ENCODE measurements around the gene IRF7. TPM values are rescaled to one million over a fixed set of nuclear protein-coding genes. Genes with fewer than 3 reads are reported as not detected.

IRF7 gene
- total RNA-seq, result 9.3 and 17.9 TPM in 2 replicates

DNA sequence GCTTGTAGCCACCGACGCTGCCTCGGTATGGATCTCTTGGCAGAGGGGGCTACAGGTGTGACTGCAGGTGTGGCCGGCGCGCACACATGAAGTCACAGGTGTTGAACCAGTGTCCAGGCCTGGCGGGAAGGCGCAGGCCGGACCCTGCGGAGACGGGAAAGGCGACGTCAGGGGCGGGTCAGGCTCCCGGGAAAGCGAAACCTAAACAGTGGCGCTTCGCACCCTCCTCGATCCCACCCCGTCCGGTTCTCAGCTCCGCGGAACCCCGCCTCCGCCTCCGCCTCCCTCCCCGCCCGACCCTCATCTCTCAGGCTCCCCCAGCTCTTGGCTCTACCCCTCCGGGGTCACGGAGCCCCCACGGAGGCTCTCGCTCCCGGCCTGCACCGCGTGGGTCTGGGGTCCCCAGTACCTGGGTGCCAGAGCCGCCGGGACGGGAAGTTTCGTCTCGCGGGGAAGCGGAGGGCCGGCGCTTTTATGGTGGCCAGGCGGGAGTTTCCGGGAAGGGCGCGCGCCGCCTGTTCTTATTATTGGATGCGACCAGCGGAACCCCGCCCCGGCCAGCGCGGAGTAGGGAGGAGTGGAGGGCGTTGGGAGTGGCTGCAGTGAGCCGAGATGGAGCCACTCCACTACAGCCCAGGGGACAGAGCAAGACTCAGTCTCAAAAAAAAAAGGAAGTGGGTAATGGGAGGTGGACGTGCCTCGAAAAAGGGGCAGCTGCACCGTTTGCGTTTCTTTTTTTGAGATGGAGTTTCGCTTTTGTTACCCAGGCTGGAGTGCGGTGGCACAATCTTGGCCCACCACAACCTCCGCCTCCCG lies at the start of gene IRF7:
TSS of gene IRF7 (minus strand) at position 447 of the 816 bp plus-strand sequence. CDS start 586 bp downstream, outside the sequence.

DNA sequence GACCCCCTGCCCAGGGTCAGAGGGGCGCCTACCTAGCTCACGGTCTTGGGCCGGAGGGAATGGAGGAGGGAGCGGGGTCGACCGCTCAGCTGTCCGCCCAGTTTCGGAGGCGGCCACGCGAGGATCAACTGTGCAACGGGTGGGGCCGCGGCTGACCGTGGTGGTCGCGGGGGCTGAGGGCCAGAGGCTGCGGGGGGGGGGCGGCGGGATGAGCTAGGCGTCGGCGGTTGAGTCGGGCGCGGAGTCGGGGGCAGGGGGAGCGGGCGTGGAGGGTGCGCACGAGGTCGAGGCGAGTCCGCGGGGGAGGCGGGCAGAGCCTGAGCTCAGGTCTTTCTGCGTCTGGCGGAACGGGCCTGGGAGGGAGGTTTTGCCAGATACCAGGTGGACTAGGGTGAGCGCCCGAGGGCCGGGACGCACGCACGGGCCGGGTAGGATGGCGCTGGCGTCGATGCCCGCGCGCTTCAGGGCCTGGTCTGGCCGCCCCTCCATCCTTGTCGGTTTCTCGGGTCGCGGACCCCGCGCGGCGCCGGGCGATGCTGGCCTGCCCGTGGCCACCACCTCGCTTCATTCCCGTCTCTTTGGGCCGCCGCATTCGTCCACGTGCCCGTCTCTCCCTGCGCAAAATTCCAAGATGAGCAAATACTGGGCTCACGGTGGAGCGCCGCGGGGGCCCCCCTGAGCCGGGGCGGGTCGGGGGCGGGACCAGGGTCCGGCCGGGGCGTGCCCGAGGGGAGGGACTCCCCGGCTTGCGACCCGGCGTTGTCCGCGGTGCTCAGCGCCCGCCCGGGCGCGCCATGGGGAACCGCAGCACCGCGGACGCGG lies 21.0 kb upstream of the IRF7 start, which contains the start of gene DRD4:
TSS of gene DRD4 (plus strand) at position 759 of the 822 bp plus-strand sequence. CDS start at position 795, 36 bp downstream.

DNA sequence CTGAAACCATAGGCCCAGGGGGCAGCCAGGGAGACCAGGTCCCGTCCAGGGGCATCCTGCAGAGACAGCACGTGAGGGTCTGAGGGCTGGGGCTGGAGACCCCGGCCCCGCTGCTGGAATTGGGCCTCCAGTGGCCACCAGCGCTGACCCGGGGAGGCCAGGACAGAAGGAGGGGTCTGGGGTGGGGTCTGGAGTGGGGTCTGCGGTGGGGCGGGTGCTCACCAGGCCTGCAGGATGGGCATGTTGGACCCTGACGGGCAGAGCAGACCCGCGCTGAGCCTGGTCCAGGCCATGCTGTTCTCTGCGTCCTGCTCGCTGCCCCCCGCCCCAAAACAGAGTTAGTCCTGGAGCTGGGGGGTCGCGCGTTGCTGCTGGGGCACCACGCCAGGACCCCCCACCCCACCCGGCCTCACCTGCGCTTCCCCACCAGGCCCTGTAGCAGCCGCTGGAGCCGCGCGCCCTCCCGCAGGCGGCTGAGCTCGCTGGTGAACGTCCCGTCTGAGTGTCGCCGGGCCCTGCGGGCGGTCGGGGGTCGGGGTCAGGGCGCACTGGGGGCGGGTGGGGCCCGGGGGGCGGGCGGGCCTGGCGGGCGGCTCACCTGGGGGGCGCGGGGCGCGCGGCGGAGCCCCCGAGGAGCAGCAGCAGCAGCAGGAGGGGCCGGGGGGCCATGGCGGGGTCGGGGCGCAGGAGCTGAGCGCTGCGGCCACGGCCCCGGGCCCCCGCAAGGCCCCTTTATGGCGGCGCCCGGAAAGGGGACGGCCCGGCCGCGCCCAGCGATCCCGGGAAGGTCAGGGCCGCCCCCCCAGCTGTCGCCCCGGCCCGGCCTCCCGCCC lies 10.9 kb upstream of the IRF7 start, which contains the start of gene SCT:
TSS of gene SCT (minus strand) at position 707 of the 833 bp plus-strand sequence. CDS start at position 669, 38 bp downstream.

DNA sequence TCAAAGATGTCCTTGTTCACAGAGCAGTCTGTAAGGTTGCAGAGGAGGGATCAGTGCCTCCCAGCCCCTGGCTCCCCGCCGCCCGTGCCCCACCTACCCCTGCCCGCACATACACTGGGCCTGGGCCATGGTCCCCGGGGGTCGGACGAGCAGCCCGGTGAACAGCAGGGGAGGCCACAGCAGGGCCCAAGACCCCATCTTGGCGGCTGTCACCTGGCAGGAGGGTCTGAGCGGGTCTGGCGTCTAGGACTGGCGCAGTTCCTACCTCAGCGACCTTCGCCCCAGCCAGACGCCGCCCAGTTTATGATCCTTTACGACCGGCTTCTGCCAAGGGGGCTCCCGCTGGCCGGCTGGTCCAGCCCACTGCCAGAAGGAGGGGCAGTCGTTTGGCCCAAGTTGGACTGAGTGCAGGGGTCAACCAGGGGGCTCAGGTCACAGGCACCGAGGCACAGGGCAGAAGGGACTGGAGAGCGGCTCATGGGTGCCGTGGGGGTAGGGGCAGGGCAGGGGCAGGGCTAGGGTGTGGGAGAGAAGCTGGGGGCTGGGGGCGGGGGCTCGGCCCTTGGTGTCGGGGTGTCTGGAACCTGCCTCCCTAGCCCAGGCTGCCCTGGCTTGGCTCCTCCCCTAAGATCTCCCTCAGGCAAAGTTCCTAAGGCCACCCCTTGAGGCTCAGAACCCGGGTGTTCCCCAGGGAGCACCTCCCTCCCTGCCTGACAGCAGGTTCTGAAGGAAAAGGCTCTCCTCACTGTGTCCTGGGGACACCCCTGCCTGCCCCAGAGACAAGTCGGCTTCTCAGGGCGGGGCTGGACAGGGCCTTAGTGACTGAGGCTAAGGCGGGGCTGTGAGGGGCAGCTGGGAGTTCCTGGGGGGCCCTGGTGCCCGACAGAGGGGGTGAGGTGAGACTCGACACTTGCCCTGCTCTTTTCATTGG lies 9.2 kb upstream of the IRF7 start, which contains the start of gene CDHR5:
TSS of gene CDHR5 (minus strand) at position 251 of the 931 bp plus-strand sequence. CDS start at position 198, 53 bp downstream.

DNA sequence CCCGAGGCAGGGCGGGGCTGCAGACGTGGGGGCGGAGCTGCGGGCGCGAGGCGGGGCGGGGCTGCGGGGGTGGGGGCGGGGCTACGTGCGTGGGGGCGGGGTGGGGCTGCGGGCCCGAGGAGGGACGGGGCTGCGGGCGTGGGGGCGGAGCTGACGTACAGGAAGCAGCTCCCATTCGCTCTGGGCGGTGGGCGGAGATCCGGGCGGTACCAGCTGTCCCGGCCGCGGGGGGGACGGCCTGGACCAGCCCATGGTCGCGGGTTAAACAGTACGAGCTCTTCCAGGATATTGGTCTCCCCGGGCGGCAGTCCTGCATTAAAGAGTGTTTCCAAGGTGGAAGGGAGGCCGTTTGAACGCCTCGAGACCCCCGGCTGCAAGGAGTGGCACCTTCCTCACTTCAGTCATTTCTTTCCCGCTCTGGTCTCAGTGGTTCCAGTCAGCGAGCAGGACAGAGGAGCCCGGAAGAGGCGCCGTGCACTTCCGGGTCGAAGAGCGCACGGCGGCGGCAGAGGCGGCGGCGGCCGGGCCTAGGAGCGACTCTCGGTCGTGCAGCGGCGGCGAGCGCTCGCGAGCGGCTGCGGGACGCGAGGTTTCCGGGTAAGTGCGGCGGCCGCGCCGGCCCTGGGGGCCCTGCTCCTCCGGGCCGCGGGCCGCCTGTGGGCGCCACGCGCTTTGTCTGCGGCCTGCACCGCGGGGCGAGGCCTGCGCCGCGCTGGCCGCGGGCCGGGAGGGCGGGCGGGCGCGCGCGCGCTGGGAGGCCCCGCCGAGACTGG lies 39.6 kb downstream of the IRF7 start, which contains the start of gene PHRF1:
TSS of gene PHRF1 (plus strand) at position 475 of the 773 bp plus-strand sequence. CDS start 5,043 bp downstream, outside the sequence.

Small RNA genes within 50 kb of the gene (small RNA-seq; reads per million reads assigned to genes)
- gene MIR210 (ENCODE audit: low replicate concordance), result 9.8 reads per million, percentile 94 among the genes with 10 or more reads in this experiment

Other genes starting within 250 kb of the IRF7 start
- 1.1 TPM in 2 replicates for gene B4GALNT4, start 246.5 kb downstream of the IRF7 start, total RNA-seq
- gene PKP3, start 221.7 kb downstream of the IRF7 start, total RNA-seq, result 0.66 and 1.3 TPM in 2 replicates
- 18.2 and 21.9 TPM in 2 replicates for gene SIGIRR, start 201.0 kb downstream of the IRF7 start, total RNA-seq
- gene ANO9, start 173.9 kb downstream of the IRF7 start, total RNA-seq, result not detected in 2 replicates
- 58.3 and 80.3 TPM in 2 replicates for gene PTDSS2, start 165.7 kb downstream of the IRF7 start, total RNA-seq
- gene RNH1, start 108.7 kb downstream of the IRF7 start, total RNA-seq, result 317 and 486 TPM in 2 replicates
- 44.6 and 46.1 TPM in 2 replicates for gene HRAS, start 80.4 kb downstream of the IRF7 start, total RNA-seq
- 1.6 and 2.8 TPM in 2 replicates for gene LRRC56, start 78.4 kb downstream of the IRF7 start, total RNA-seq
- gene LMNTD2, start 55.2 kb downstream of the IRF7 start, total RNA-seq, result 0.29 and 1.8 TPM in 2 replicates
- 9.7 and 19.3 TPM in 2 replicates for gene RASSF7, start 55.0 kb downstream of the IRF7 start, total RNA-seq
- 33.5 and 39.8 TPM in 2 replicates for gene PHRF1, start 39.5 kb downstream of the IRF7 start, total RNA-seq
- gene CDHR5, start 9.0 kb upstream of the IRF7 start, total RNA-seq, result not detected in 2 replicates
- not detected in 2 replicates for gene SCT, start 11.2 kb upstream of the IRF7 start, total RNA-seq
- gene DRD4, start 21.3 kb upstream of the IRF7 start, total RNA-seq, result 0.22 TPM in 1 of 2 replicates, not detected in the other
- 29.1 and 39.2 TPM in 2 replicates for gene DEAF1, start 79.3 kb upstream of the IRF7 start, total RNA-seq
- 7.0 and 14.6 TPM in 2 replicates for gene TMEM80, start 79.9 kb upstream of the IRF7 start, total RNA-seq
- gene EPS8L2, start 90.3 kb upstream of the IRF7 start, total RNA-seq, result 51.4 and 51.7 TPM in 2 replicates
- 213 and 250 TPM in 2 replicates for gene TALDO1, start 131.5 kb upstream of the IRF7 start, total RNA-seq
- 39.9 and 53.8 TPM in 2 replicates for gene GATD1, start 161.5 kb upstream of the IRF7 start, total RNA-seq
- 0.22 and 1.4 TPM in 2 replicates for gene CEND1, start 174.1 kb upstream of the IRF7 start, total RNA-seq
- 11.2 and 23.0 TPM in 2 replicates for gene SLC25A22, start 182.3 kb upstream of the IRF7 start, total RNA-seq
- 8.1 and 8.6 TPM in 2 replicates for gene PIDD1, start 189.3 kb upstream of the IRF7 start, total RNA-seq
- gene RPLP2, start 194.0 kb upstream of the IRF7 start, total RNA-seq, result 123 and 310 TPM in 2 replicates
- gene PNPLA2, start 203.0 kb upstream of the IRF7 start, total RNA-seq, result 24.9 and 51.9 TPM in 2 replicates
- 0.66 and 1.4 TPM in 2 replicates for gene CRACR2B, start 212.0 kb upstream of the IRF7 start, total RNA-seq
- 283 and 431 TPM in 2 replicates for gene CD151, start 217.0 kb upstream of the IRF7 start, total RNA-seq
- 55.6 and 107 TPM in 2 replicates for gene POLR2L, start 226.6 kb upstream of the IRF7 start, total RNA-seq
- 186 and 224 TPM in 2 replicates for gene TSPAN4, start 226.9 kb upstream of the IRF7 start, total RNA-seq

Measured in placental pericyte (primary cell).